Left renal pelvis (tissue), 4 donors: Measurements from ENCODE around the gene HOXA13. TPM values are rescaled to one million over a fixed set of nuclear protein-coding genes. Genes with fewer than 3 reads are reported as not detected.

Source experiments
- DNase-seq, 4 donors: peaks; one replicate each; pipeline ENCODE4 v3.0.0-alpha.2; 2013; ENCODE audit warnings: low read depth in 4 of 4, low spot score in 3 of 4
- polyA plus RNA-seq, 4 donors: library from polyadenylated mRNA; unstranded; fragments of 120-200 nt; gene quantifications; one replicate each; pipeline ENCODE4 v1.2.1, GENCODE V29; 2013; ENCODE audit not compliant: insufficient read length in 4 of 4

Gene HOXA13
- polyA plus RNA-seq, 4 donors: 0.03 TPM; not detected in 3

DNA sequence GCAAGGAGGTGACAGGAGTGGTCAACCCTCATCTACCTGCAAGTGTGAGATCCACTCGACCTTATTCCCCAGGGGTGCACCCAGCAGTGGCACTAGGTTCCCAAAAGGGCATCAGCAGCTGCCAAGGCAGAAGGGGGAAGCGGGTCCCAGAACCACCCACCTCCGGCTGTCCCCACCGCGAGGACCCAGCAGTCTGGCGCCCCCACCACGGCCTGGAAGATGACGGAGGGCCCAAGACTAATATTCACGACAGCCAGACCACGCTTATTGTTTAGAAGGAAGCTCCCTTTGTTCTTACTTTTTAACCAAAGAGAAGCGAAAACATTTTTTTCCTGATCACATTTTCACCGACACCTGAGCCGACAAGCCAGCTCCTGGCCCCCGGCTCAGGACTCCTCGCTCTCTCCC, 39.1 kb upstream of the HOXA13 start:
- no peak for DNase-seq

DNA sequence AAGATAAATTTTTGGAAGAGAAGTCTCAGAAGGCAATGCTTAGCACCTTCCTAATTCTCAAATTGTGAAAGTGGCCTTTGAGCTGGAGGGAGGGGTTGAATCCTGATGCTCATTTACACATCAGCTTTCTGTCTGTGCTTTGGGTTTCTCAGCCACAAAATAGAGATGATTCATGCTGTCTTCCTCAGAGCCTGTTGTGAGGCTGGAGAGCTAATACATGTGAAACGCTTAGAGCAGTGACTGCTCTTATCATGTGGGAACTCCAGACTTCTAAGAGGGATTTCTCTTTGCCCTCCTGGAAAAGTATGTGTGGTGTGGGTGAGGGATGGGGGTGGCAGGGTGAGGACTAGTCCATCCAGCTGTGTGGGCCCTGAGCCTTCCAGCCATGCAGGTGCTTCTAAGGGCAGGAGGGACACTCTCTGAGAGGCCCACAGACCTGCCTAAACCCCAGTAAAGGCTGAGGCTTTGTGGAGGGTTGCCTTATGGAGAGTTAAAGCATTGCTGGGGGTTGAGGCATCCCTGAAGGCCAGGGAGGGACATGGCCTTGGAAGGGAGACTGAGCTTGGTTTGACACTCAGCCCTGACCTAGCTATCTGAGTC, 37.9 kb upstream of the HOXA13 start:
- DNase-seq: no peak

DNA sequence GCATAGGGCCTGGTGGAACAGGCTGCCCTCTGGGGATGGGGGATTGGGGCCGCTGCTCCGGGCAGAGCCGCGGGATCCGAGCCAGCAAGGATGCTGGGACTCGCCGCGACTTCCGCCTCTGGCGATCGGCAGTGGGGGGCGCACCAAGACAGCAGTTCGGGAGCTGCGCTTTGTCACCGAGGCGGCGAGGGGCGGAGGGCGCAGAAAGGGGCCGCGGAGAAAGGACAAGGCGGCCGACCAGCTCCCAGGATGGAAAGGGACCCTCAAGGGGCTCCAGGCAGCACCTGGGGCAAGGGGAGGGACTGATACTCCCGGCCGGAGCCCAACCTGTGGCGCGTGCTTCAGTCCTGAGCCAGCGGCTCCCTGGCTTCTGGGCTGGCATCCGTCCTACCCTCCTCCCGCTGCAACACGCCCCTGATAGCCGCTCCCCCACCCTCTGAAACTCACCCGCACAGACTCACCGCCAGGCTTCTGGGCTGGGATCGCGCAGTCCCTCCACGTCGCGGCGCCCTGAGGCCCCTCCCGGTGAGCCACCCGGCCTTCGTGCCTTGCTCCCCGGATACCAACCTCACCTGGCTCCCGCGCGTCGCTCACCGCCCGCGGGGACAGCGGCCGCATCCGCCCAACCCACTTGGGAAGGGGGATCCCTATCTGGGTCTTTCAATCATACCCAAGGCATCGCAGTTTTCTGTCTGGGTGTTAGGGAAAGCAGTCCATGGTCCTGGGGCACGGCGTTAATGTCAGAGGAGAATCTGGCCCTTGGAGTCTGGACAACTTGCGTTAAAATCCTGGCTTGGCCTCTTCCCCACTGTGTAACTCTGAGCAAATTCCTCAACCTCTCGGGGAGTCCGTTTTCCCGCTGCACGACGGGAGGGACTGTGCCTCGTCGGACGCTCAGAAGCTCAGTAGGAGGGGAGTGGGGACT, 35.8 kb upstream of the HOXA13 start:
- no peak for DNase-seq

DNA sequence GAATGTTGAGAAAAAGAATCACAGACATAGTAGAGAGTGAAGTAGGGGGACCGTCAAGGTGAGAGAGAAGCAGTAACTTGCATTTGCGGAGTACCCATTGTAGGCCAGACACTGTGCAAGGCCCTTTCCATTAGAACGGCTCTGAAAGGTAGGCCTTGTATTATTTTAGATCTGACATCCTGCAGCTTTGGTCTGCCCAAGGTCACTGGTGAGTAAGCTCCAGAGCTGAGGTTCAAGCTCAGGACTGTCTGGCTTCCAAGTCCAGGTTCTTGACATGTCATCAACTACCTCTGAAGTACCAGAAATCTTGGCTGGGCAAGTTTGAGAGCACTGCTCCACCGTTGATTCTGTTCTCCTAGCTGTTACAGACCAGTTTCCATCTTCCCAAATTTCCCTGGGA, 29.6 kb upstream of the HOXA13 start:
- DNase-seq: no peak

DNA sequence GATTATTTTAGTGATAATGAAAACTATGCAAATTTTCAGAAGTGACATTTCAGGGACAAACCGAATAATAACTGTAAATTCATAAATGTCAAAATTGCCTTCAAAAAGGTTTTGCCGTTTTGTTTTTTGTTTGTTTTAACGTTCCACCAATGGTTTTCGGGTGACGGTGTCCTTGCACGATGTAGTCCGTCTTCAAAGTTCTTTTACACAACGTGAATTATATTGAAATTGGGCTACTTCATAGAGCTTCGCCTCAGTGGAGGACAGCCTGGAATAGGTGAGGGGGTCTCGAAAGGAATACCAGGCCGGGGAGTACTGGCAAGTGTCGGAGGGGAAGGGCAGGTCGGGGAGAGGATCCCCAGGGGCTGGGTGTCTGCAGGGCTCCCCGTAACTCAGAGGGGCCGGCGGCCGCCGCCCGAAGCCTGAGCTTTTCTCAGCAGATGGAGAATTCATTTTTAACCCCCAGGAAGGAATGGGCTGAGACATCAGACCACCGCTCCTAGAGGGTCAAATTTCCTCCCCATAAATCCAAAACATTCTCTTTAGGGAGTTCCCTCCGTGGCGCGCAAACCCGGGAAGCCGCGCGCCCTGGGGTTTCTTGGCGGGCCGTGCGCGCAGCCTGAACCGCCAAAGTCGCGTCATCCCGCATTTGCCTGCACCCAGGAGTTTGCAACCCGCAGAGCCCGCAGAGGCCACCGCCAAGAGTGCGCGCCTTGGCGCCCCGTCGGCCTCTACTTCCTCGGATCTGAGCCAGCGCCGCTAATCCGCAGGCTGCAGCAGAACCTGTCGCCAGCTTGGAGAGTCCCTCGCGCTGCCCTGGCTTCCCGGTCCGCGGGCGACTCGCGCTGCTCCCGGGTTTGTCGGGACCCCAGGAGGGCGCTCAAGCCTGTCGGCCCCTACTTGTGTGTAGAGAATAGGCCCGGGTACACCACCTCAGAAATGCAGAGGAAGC, 25.4 kb upstream of the HOXA13 start:
- DNase-seq: no peak

DNA sequence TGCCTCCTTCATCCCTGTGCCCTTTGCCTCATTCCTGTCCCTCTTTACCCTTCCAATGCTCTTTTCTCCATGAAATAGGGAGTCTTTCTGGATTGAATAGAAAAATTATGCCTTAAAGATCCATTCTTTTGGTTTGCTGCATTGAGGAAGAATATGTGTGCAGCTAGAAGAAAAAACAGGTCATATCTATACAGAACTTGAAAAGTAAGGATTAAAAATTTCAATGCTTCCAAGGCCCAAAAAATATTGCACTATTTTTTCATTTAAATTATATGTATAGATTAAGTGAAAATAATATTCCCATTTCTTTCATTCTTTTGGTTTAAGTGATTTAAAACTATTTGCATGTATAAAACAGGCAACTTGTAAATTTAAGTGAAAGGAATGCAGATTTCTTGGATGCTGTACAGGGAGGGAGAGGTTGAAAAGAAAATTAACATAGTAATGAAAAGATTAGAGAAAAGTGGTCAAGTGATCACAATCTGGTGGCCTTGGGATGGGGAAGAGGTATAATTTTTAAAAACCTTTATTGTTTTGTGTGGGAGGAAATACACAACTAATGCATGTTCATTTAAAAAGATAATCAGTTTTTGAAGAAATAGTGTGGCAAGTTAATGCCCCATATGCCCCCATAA, 24.2 kb upstream of the HOXA13 start:
- DNase-seq: no peak

DNA sequence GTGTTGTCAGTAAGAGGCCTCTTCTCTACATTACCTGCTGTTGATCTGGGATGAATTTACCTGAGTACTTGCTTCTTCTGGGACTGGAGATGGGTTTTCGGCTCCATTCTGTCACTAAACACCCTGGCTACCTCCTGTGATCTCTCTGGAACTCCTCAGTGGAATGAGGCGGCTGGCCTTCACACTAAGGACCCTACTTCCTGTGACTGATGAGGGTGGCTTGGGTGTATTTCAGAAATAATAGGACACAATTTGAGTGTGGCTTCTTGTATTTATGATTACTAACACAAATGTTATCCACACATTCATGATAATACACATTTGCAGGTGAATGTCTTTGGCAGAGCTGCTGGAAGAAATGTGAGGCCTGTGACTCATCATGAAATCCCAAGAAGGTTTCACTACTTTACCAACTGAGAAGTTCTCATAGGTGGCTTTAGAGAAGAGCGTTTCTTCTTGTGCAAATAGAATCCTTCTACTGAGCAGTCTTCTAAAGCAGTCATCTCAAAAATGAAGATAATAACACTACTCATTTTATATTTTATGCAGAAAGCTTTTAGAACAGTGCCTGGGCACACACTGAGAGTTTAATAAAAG, 21.4 kb upstream of the HOXA13 start:
- no peak for DNase-seq

DNA sequence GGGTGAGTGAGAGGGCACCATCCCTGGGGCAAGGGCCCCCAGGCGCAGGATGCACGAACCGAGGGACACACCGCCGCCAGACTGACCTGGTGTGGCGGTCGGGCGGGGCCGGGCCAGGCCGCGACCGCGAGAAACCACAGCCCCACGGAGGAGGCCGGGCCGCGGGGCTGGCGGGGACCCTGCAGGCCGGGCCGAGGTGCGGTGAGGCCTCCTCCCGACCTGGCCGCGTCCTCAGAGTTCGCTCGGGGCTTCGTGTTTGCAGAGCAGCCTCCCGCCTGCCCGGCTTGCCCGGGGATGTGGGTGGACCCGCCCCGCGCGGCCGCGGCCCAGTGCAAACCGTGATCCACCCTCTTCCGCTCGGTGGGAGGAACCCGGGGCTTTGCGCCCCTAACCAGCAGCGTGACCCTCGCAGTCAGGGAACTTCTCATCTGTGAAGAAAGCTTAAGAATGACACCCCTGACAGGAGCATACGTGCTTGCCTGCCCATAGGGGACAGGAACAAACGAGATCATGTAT, 20.6 kb upstream of the HOXA13 start:
- no peak for DNase-seq

DNA sequence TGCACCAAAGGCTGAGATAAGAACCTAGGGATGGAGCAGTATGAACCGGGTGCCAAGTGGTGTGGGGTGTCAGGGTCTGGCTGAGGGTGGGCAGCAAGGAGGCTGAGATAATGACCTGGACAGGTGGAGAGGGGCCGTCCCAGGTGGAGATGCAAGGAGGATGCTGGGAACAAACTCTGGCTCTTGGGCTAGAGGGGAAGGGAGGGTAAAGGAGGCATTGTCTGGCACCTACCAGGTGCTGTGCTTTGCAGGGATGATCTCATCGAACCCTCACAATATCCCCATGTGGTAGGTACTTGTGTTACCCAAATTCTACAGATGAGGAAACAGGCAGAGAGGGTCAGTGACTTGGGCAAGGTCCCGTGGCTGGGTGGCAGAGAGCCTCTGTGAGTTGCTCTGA, 19.9 kb upstream of the HOXA13 start:
- no peak for DNase-seq

DNA sequence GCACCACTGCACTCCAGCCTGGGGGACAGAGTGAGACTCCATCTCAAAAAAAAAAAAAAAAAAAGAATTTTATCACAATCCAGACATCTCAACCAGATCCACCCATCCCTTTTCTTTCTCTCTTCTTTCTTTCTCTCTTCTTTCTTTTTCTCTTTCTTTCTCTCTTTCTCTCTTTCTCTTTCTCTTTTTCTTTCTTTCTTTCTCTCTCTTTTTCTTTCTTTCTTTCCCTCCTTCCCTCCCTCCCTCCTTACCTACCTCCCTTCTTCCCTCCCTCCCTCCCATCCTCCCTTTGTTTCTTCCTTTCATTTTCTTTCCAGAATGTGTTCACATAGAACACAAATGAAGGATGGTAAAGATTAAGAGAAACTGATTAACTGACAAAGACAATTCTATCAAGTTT, 18.1 kb upstream of the HOXA13 start:
- DNase-seq: no peak

DNA sequence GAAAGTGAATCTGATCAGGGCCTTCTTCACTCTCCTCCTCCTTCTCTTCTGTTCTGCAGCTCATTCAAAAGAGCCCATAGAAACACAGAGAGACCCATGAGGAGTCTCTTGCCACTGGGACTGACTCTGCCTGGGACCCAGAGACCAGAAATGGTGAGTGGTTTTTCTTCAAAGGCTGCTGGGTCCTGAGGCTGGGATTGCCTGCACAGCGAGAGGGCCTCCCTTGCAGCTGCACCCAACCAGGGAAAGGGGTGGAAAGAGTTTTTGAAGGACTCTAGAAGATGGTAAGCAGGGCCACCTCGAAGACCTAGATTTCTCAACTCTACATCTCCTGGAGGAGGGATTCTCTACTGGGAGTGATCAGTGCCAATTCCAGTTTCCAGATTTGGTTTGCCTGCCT, 15.5 kb upstream of the HOXA13 start:
- no peak for DNase-seq

DNA sequence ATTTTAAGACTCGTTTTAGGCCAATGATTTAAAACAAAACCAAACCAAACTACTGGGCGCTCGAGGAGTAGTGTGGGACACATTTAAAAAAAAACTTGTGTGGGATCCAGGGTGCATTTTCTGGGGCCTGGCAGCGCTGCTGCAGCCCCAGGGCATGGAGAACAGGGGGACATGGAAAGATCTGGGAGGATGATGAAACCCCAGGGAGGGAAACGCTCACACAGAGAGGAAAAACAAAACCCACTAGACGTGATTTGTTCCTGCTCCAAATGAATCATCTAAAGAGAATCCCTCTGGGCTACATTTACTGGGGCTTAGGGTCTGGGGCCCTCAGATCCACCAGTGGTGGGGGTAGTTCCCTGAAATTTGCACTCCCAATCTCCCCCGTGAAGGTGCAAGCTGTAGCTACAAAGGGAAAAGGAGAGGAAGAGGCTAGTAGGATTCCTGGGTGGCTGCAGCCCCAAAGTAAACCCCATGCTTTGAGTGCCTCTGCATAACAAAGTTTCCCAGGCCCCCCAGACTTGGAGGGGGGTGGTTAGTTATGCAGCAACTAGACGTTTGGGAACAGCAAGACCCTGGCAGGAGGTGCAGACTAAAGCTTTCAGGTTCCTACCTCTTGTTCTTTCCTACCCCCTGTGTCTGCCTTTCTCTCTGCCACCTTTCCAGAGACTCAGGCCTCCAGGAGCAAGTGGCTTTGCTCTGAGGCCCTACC, 14.5 kb upstream of the HOXA13 start:
- no peak for DNase-seq

DNA sequence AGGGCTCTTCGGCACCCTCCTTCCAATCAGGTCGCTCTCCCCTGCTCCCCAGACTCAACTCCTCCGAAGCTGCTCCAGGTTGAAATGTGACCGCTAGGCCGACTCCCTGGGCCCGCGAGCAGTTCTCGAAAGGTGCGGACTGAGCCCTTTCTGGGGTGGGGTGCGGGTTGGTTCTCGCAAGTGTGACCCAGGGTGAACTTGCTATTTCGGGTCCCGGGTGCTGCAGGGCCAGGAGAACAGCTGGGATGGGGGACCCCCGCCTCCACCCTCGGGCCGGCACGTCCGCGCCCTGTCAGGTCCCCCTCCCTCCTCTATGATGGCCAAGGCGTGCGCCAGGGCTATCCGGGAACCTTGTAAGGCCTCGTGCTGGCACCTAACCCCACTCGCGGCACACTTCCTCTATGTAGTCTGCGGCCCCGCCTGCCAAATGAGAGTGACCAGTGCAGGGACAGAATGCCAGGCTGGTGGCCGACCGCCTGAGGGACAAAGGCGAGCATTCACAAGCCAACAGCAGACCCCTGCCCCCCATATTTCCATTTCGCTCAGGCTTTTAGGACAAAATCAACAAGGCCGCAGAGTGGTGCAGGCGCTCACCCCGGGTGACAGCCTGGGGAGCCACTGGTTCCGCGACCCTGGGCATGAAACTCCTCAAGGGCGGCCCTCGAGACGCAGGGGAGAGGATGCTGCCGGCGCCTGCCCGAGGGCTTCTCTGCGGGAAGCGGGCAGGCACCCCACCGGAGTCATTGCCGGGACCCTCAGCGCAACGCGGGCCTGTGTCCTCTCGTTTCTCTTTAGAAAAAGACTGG, 13.7 kb upstream of the HOXA13 start:
- no peak for DNase-seq

DNA sequence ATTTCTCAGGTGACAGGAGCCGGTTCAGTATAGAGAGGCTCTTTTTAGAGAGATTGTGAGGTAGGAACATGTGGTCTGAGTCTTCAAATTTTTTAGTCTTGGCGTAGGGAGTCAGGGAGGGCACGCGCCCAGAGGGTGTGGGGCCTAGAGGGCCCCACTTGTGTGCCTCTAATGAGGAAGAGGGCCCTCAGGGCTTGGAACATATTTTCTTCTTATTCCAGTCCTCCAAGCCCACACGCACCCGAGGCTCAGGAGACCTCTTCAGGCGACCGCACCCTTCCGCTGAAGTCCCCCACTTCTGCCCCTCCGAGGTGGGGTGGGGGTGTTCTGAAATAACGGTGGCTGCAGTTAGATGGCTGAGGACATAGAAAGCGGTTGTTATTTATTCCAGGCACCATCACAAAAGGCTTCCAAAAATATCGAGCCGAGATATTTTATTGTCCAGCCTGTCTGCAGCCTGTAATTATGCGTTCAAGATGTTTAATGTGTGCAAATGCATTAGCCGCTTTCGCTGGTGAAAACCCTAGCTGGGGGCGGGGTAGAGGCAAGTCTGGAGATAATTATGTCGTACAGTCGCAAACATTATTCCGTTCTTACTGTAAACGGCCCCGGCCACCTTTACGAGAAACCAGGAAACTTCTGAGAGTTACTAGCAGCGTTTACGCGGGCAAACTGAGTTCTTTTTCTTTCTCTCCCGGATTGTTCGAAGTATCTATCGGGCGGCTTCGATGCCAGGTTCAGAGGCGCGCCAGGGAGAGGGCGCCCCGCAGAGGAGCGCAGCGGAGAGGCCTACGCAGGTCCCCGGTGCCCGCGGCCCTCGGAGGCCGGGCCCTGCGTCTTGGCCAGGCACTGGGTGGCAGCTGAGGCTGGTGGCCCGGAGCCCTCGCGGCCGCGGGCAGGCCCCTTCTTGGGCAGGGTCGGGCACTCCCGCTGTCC, 12.9 kb upstream of the HOXA13 start:
- no peak for DNase-seq

DNA sequence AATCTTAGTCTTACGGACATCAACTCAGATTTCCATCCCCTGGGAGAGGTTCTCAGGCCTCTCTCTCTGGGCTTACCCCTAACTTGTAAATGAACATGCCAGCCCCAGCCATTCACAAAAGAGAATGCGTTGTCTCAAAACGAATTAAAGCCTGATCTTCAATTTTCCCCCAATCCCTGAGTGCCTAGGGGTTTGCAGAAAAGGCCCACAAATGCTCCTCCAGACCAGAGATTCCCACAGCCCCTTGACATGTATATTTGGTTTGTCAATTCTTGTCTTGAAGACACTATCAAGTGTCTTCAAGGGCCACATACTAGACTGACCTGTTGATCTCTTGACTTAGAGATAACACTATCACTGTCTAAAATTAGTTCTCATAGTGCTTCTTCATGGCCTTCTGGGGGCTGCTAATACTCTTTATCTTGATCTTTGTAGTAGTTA, 11.9 kb upstream of the HOXA13 start:
- DNase-seq: no peak

DNA sequence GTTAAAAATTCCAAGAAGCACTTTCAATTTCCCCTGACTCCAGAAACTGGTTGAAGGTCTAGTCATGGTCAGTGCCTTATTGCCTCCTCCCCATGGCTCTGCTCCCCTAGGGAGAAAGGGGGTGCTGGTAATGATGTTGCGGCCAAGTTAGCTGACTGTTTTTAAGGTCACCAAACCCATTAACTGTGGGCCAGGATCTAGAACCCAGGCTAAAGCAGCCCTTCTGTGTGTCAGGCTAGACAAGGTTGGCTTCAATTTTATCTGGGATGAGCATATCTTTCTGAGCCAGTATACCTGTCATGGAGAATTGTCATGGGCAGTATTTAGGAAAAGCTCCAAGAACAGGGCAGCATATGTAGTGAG, 11.2 kb upstream of the HOXA13 start:
- DNase-seq: no peak

DNA sequence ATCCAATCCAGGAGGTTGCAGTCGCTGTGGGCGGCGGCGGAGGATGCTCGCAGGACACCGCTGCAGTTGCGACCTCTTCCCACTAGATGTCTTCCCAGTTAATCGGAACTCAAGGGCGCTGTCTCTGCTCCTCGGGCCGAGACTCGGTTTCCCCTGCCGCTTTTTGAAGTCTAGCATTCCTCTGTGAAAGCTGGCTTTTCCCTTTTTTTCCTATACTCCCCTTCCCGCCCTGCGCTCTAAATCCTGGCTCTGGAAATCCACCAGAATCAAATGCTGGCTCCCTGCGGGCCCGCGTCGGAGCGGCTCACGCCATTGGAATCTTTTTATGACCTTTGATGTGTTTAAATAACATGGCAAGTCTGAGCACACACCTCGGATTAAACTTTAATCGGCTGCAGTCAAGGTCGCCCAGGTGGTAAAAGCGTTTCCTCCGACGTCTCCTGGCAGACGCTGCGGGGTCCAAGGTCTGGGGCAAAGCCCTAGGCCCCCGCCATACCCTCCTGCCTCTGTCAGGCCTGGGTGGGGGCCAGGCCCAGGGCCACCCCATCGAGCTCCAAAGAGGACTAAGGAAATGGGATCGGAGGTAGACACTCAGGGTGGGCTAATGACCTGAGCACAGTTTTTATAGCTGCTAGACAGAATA, 10.7 kb upstream of the HOXA13 start:
- DNase-seq: no peak
